Skeletal muscle tissue (tissue), 4 donors: Measurements from ENCODE around the gene TIAM2. TPM values are rescaled to one million over a fixed set of nuclear protein-coding genes. Genes with fewer than 3 reads are reported as not detected.

Source experiments
- H3K27ac ChIP-seq: one replicate; pipeline ENCODE4 v1.7.0; 2013; ENCODE audit warnings: mild to moderate bottlenecking, low read depth, low read length, inconsistent platforms
- H3K27me3 ChIP-seq, 3 donors: one replicate each; pipeline ENCODE4 v1.7.0; 2013; ENCODE audit warnings: low read length in 3 of 3; ENCODE audit not compliant: control insufficient read depth in 3 of 3, insufficient read depth in 3 of 3
- H3K36me3 ChIP-seq, 3 donors: one replicate each; pipeline ENCODE4 v1.7.0; 2013; ENCODE audit warnings: low read length in 3 of 3; ENCODE audit not compliant: control insufficient read depth in 3 of 3, insufficient read depth in 3 of 3
- H3K4me1 ChIP-seq, 3 donors: one replicate each; pipeline ENCODE4 v1.7.0; 2013; ENCODE audit warnings: low read length in 3 of 3, mild to moderate bottlenecking in 3 of 3; ENCODE audit not compliant: control insufficient read depth in 3 of 3, insufficient read depth in 3 of 3
- H3K4me3 ChIP-seq, 3 donors: one replicate each; pipeline ENCODE4 v1.7.0; 2013; ENCODE audit warnings: low read length in 3 of 3
- H3K9ac ChIP-seq, 3 donors: one replicate each; pipeline ENCODE4 v1.7.0; 2013; ENCODE audit warnings: low read length in 3 of 3, mild to moderate bottlenecking in 3 of 3, moderate library complexity in 2 of 3, low read depth in 1 of 3
- H3K9me3 ChIP-seq, 3 donors: one replicate each; pipeline ENCODE4 v1.7.0; 2013; ENCODE audit warnings: low read length in 3 of 3; ENCODE audit not compliant: control insufficient read depth in 3 of 3
- total RNA-seq: library from RNA; depleted of rRNA; stranded (reverse); fragments of >200 nt; gene quantifications from one replicate; pipeline ENCODE4 v1.2.3, GENCODE V29; 2014
- donor health status: Osteomylitis.

TIAM2 gene
- total RNA-seq, 1 donor from 2014 or later, result 22.4 TPM

- Histone ChIP-seq H3K27ac (no peak overlapping the region), H3K4me3 (no peak overlapping the region), H3K27me3 (no peaks in the 10 kb centered on the region), H3K4me1 (peaks cover 0 to 4% (median 3%) of the 10 kb centered on the region in 3 donors), H3K9me3 (no peaks in the 10 kb centered on the region), H3K9ac (no peak overlapping the region), H3K36me3 (peaks cover 0 to 2% (median 0%) of the 10 kb centered on the region in 3 donors)
These were observed 201.8 kb downstream of the TIAM2 start for GRCh38 chr6:155196911-155197310.

- Histone ChIP-seq H3K9me3 (no peaks in the 10 kb centered on the region), H3K9ac (no peak overlapping the region), H3K4me3 (no peak overlapping the region), H3K27ac (no peak overlapping the region), H3K27me3 (no peaks in the 10 kb centered on the region), H3K4me1 (peaks cover 0 to 4% (median 3%) of the 10 kb centered on the region in 3 donors), H3K36me3 (peaks cover 0 to 2% (median 0%) of the 10 kb centered on the region in 3 donors)
These were observed 202.8 kb downstream of the TIAM2 start for GRCh38 chr6:155197932-155198331.

- Histone ChIP-seq H3K9me3 (no peaks in the 10 kb centered on the region), H3K4me1 (peaks cover 0 to 4% (median 3%) of the 10 kb centered on the region in 3 donors), H3K27me3 (no peaks in the 10 kb centered on the region), H3K4me3 (no peak overlapping the region), H3K36me3 (peaks cover 0 to 2% (median 0%) of the 10 kb centered on the region in 3 donors), H3K9ac (no peak overlapping the region), H3K27ac (no peak overlapping the region)
These were observed 204.9 kb downstream of the TIAM2 start for GRCh38 chr6:155200012-155200411.

GRCh38 chr6:155201461-155202226 is 206.5 kb downstream of the TIAM2 start:
- no peaks in the 10 kb centered on the region for H3K27me3 ChIP-seq
- H3K4me1 ChIP-seq, result peaks cover 0 to 4% (median 3%) of the 10 kb centered on the region in 3 donors
- H3K9me3 ChIP-seq, result no peaks in the 10 kb centered on the region
- no peaks in the 10 kb centered on the region for H3K36me3 ChIP-seq
- no peak overlapping the region for H3K27ac ChIP-seq
- no peak overlapping the region for H3K4me3 ChIP-seq
- no peak overlapping the region for H3K9ac ChIP-seq

- no peaks in the 10 kb centered on the region for H3K4me1 ChIP-seq
- H3K36me3 ChIP-seq, result no peaks in the 10 kb centered on the region
- H3K27ac ChIP-seq, result no peak overlapping the region
- H3K4me3 ChIP-seq, result no peak overlapping the region
- H3K9me3 ChIP-seq, result no peaks in the 10 kb centered on the region
- no peak overlapping the region for H3K9ac ChIP-seq
- no peaks in the 10 kb centered on the region for H3K27me3 ChIP-seq
These were observed 212.1 kb downstream of the TIAM2 start for GRCh38 chr6:155207223-155207622.

GRCh38 chr6:155212106-155212505 is 217.0 kb downstream of the TIAM2 start:
- Histone ChIP-seq H3K4me1 (no peaks in the 10 kb centered on the region), H3K9me3 (no peaks in the 10 kb centered on the region), H3K36me3 (no peaks in the 10 kb centered on the region), H3K4me3 (no peak overlapping the region), H3K27me3 (no peaks in the 10 kb centered on the region), H3K9ac (no peak overlapping the region), H3K27ac (no peak overlapping the region)

- Histone ChIP-seq H3K4me1 (no peaks in the 10 kb centered on the region), H3K9ac (no peak overlapping the region), H3K4me3 (no peak overlapping the region), H3K36me3 (no peaks in the 10 kb centered on the region), H3K9me3 (no peaks in the 10 kb centered on the region), H3K27me3 (no peaks in the 10 kb centered on the region), H3K27ac (no peak overlapping the region)
These were observed 217.7 kb downstream of the TIAM2 start for GRCh38 chr6:155212616-155213380.

- Histone ChIP-seq H3K4me3 (no peak overlapping the region), H3K9ac (no peak overlapping the region), H3K27ac (no peak overlapping the region), H3K27me3 (no peaks in the 10 kb centered on the region), H3K4me1 (no peaks in the 10 kb centered on the region), H3K9me3 (no peaks in the 10 kb centered on the region), H3K36me3 (no peaks in the 10 kb centered on the region)
These were observed 218.7 kb downstream of the TIAM2 start for GRCh38 chr6:155213611-155214372.

- Histone ChIP-seq H3K27ac (no peak overlapping the region), H3K36me3 (no peaks in the 10 kb centered on the region), H3K9me3 (no peaks in the 10 kb centered on the region), H3K27me3 (no peaks in the 10 kb centered on the region), H3K4me1 (peaks cover 0 to 2% (median 0%) of the 10 kb centered on the region in 3 donors), H3K4me3 (no peak overlapping the region), H3K9ac (no peak overlapping the region)
These were observed 220.8 kb downstream of the TIAM2 start for GRCh38 chr6:155215906-155216305.
